K562 (cell line): Measurements from ENCODE around the gene PITPNC1. TPM values are rescaled to one million over a fixed set of nuclear protein-coding genes. Genes with fewer than 3 reads are reported as not detected.

Source experiments
- FOSL1 ChIP-seq: fragments of 200-800 bp; sonication (Bioruptor generic); conservative IDR thresholded peaks from 2 replicates; pipeline ENCODE4 v1.6.1; 2016; ENCODE audit warnings: missing genetic modification characterization, missing compliant biosample characterization
- GTF3C2 ChIP-seq: IDR thresholded peaks from 3 replicates; pipeline ENCODE4 v1.6.1; 2011; ENCODE audit warnings: borderline replicate concordance, mild to moderate bottlenecking, moderate library complexity; ENCODE audit not compliant: insufficient read length; ENCODE audit errors: extremely low read depth
- MGA ChIP-seq: fragments of 450-650 bp; IDR thresholded peaks from 2 replicates; pipeline ENCODE4 v1.6.1; 2016; ENCODE audit warnings: mild to moderate bottlenecking, moderate library complexity
- MNT ChIP-seq, 2 experiments: fragments of 450-650 bp; conservative IDR thresholded peaks; 2 replicates each; pipeline ENCODE4 v1.6.1; 2017; ENCODE audit warnings: mild to moderate bottlenecking in 2 of 2, moderate library complexity in 2 of 2
- POLR2AphosphoS2 ChIP-seq: IDR thresholded peaks from 2 replicates; pipeline ENCODE4 v1.6.1; 2012; ENCODE audit warnings: low read length, improper control_type of control experiment
- ZFP30 ChIP-seq: fragments of 250-450 bp; sonication (Bioruptor Pico); IDR thresholded peaks from 2 replicates; pipeline ENCODE4 v1.8.0; 2022; ENCODE audit warnings: moderate library complexity, mild to moderate bottlenecking, inconsistent platforms, borderline replicate concordance
- polyA plus RNA-seq, 8 experiments: library from polyadenylated mRNA; depleted of rRNA in 4 of 8; stranded (reverse) in 5 of 8; unstranded in 3 of 8; fragments of >200 nt; fragmentation: Nextera tagmentation in 2 of 8; fragmentation: Illumina TruSeq in 1 of 8; extraction: Ambion mirVana in 2 of 8; extraction: Trizol in 1 of 8; gene quantifications; 2 replicates each; pipeline versions ENCODE4 v1.2.1 to v1.2.3, GENCODE V29; 2011 to 2014; ENCODE audit warnings: inconsistent platforms in 1 of 8, missing spikeins in 1 of 8
- total RNA-seq, 7 experiments: library from RNA; depleted of rRNA in 6 of 7; stranded (reverse); fragments of >200 nt in 6 of 7; fragmentation: Illumina TruSeq in 2 of 7; extraction: Trizol in 2 of 7; gene quantifications; 2 replicates each; pipeline versions ENCODE4 v1.2.1 to v1.2.3, GENCODE V29; 2011 to 2021; ENCODE audit warnings: low replicate concordance in 1 of 7

PITPNC1 gene
- total and polyA plus RNA-seq, 9 of the 15 experiments (the other 6 are each of a cell fraction or from before 2014, with no cell fraction given): 0.11 to 1.1 (median 0.65) TPM

- TF ChIP-seq MGA (peak; percentile 78), POLR2AphosphoS2 (no peak), ZFP30 (CRISPR knock-in tag) (no peak), MNT (conservative IDR thresholded peaks at IDR 0.05) (peak in 1 of 2 experiments; percentile 47; a peak in 1 of 4 replicates), FOSL1 (tag) (0 out of 2 replicates have a peak, but pooled peaks have one; percentile 29), GTF3C2 (no peak)
Measured at GRCh38 chr17:67378454-67379250, 1.6 kb downstream of the PITPNC1 start (continued).
